Urinary bladder (tissue), 4 donors: ENCODE data around the gene FOXN4. TPM values are rescaled to one million over a fixed set of nuclear protein-coding genes. Genes with fewer than 3 reads are reported as not detected.

ENCODE experiments used
- DNase-seq: peaks from one replicate; pipeline ENCODE4 v3.0.0-alpha.2; 2015; ENCODE audit errors: extremely low spot score
- H3K27ac ChIP-seq: one replicate; pipeline ENCODE4 v1.5.1; 2013; ENCODE audit warnings: low read depth, mild to moderate bottlenecking, moderate library complexity
- H3K36me3 ChIP-seq: one replicate; pipeline ENCODE4 v1.6.1; 2013; ENCODE audit warnings: mild to moderate bottlenecking, moderate library complexity; ENCODE audit not compliant: insufficient read depth
- H3K4me1 ChIP-seq: one replicate; pipeline ENCODE4 v1.6.1; 2013; ENCODE audit warnings: mild to moderate bottlenecking, moderate library complexity; ENCODE audit not compliant: insufficient read depth
- H3K4me3 ChIP-seq: one replicate; pipeline ENCODE4 v1.5.1; 2013; ENCODE audit warnings: low read depth, low read length
- WGBS: extraction: QIAGEN DNeasy Blood & Tissue Kit; methylation state at CpG from one replicate; pipeline ENCODE4 v1.1.7; 2013; 5-methylcytosine and 5-hydroxymethylcytosine counted together
- polyA plus RNA-seq: library from polyadenylated mRNA; stranded (reverse); fragments of 200-250 nt; gene quantifications from one replicate; pipeline ENCODE4 v1.2.3, GENCODE V29; 2013
- total RNA-seq: library from RNA; depleted of rRNA; stranded (reverse); fragments of >200 nt; gene quantifications from one replicate; pipeline ENCODE4 v1.2.3, GENCODE V29; 2014
- donor health status: healthy with polysubstance abuse.
- donor health status: healthy.

Gene FOXN4
- total and polyA plus RNA-seq, 2 donors: not detected

DNA sequence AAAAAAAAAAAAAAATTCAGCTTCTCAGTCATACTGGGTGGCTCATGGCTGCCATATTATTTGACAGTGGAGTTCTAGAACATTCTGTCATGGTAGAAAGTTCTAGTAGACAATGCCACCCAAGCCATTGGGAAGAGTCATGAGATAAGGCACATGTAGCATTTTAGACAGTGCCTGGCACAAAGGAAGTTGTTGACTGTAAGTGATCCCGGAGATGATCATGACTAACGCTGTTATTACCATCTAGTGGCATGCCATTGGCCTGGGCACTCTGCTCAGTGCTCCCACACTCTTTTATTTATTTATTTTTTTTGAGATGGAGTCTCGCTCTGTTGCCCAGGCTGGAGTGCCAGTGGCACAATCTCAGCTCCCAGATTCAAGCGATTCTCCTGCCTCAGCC lies 80.4 kb downstream of the FOXN4 start:
- 95% methylated on average over 4 of the region's 4 CpGs for WGBS
- Histone ChIP-seq H3K27ac (no peak overlapping the region), H3K4me1 (no peaks in the 10 kb centered on the region), H3K36me3 (no peaks in the 10 kb centered on the region), H3K4me3 (no peak overlapping the region)
- no peak for DNase-seq

Other genes with a start within 250 kb of the FOXN4 start
- gene ALKBH2, start 215.8 kb downstream of the FOXN4 start, total RNA-seq: 13.3 TPM
- 23.9 TPM for gene ALKBH2, start 215.8 kb downstream of the FOXN4 start, polyA plus RNA-seq
- 21.4 TPM for gene UNG, start 211.7 kb downstream of the FOXN4 start, total RNA-seq
- 17.6 TPM for gene UNG, start 211.7 kb downstream of the FOXN4 start, polyA plus RNA-seq
- gene ACACB, start 192.7 kb downstream of the FOXN4 start, total RNA-seq: 34.5 TPM
- gene ACACB, start 192.7 kb downstream of the FOXN4 start, polyA plus RNA-seq: 53.5 TPM
- gene MYO1H, start 38.6 kb upstream of the FOXN4 start, total RNA-seq: not detected
- not detected for gene MYO1H, start 38.6 kb upstream of the FOXN4 start, polyA plus RNA-seq
- 34.2 TPM for gene KCTD10, start 168.0 kb upstream of the FOXN4 start, total RNA-seq
- gene KCTD10, start 168.0 kb upstream of the FOXN4 start, polyA plus RNA-seq: 84.5 TPM
- 40.1 TPM for gene UBE3B, start 168.3 kb upstream of the FOXN4 start, total RNA-seq
- 22.7 TPM for gene UBE3B, start 168.3 kb upstream of the FOXN4 start, polyA plus RNA-seq